Stimulated activated CD4-positive, alpha-beta T cell treated with anti-CD3 and anti-CD28 coated beads, Interleukin-1b, Interleukin-23, amount 100 ng/mL, for 48 hours (primary cell): ENCODE data around the gene AHCY.
"Not testable (repeated sequence)": the region's sequence is repeated elsewhere in the genome, so short reads cannot be mapped to it uniquely, and the experiment has no call there.

Experiments
- DNase-seq: peaks from one replicate; pipeline ENCODE4 v3.0.0-alpha.2; 2020

AHCY gene

DNA sequence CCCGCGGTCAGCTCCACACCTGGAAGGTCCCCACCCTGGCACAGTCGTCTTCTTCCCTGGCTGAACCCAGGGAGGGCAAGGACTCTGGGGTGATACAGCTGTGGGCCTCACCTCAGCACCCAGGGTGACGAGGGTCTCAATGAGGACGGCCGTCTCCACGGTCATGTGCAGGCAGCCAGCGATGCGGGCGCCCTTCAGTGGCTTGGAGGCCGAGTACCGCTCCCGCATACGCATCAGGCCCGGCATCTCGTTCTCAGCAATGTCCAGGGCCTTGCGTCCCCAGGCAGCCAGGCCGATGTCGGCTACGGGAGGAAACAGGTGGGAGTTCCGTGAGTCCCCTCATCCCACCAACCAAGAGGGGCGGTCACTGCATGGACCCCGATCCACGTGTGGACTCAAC is 7.9 kb downstream of the AHCY start:
- DNase-seq = no peak

DNA sequence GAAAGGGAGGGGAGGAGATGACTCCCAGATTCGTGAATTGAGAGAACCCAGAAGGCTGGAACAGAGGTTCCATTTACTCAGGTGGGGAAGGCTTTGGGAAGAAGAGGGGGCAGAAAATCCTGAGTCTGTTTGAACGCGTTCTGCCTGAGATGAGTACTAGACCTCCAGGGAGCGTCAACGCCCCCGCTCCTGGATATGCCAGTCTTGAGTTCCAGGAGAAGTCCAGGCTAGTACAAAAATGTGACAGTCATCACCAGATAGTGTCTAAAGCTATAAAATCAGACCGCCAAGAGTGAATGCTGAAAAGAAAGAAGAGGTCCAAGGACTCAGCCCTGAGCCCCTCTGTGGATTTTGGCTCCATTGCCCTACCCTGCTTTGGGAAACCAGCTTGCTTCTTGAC is 8.6 kb downstream of the AHCY start:
- no peak for DNase-seq

DNA sequence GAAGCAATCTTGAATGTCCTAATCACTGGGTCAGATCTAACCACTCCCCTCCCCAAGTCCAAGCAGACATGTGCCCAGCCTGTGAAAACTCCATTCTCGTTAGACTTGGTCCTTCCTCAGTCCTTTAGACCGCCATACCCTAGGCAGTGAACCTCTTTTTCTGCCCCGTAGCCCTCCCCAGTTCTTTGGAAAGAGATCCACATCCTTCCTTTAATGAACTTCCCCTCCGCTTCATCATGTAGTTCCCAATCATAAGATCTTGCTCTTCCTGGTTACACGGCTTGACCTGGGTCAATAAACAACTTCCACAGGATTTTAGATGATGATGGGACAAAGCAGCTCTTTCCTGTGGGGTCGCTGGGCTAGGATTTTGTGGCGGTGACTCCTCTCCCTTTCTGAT is 9.6 kb downstream of the AHCY start:
- no peak for DNase-seq

DNA sequence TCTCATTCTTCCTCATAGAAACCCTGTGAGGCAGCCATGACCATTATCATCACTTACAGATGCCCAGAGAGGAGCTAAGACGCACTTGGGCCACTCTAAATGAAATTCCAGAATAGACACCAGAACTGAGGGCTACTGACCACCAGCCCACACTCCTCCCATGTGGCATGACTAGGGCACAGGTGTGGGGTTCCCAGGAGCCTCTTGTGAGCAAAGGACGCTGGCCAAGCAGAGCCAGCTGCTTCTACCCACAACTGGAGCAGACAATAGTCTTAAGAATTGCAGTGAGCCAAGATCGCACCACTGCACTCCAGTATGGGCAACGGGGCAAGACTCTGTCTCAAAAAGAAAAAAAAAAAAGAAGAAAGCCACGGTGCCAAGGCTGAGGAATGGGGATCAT is 10.0 kb downstream of the AHCY start:
- no peak for DNase-seq

DNA sequence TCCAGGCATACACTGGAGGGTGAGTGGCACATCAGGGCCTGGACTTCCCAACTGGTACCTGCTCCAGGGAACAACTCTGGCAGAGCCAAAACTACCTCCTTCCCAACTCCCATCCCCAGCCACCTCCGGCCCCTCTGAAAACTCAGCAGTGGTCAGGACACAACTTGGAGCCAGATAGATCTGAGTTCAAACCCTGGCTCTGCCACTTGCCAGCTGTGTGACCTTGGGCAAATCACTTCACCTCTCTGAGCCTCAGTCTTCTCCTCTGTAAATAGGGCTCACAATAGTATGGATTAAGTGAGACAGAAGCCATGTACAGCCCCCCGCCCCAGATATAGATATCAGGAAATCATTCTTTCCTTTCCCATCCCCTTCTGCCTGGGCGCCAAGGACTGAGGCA is 10.7 kb downstream of the AHCY start:
- no peak for DNase-seq

DNA sequence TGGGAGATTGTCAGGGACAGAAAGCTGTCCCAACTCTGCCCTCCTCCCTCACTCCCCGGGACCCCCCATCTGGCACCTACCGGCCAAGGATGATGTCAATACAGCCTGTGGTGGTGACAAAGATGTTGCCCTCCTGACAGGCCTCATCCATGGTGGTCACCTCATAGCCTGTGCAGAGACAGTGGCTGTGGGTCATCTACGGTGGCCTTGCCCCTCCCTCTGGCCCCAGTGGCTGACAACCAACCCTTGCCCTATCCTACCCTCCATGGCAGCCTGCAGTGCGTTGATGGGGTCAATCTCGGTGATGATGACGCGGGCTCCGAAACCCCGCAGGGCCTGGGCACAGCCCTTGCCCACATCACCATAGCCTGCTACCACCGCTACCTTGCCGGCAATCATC is 12.7 kb downstream of the AHCY start:
- no peak for DNase-seq

DNA sequence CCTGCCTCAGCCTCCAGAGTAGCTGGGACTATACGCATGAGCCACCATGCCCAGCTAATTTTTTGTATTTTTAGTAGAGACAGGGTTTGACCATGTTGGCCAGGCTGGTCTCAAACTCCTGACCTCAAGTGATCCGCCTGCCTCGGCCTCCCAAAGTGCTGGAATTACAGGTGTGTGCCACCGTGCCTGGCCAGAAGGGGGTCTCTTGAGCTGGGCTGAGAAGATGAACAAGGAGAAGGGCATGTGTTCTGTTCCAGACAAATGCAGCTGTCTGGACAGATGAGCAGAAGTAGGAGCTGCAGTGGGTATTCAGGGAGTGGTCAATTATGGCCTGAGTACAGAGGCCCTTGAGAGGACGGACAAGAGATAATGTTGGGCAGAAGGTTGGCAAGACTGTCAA is 15.7 kb downstream of the AHCY start:
- not testable (repeated sequence) for DNase-seq

DNA sequence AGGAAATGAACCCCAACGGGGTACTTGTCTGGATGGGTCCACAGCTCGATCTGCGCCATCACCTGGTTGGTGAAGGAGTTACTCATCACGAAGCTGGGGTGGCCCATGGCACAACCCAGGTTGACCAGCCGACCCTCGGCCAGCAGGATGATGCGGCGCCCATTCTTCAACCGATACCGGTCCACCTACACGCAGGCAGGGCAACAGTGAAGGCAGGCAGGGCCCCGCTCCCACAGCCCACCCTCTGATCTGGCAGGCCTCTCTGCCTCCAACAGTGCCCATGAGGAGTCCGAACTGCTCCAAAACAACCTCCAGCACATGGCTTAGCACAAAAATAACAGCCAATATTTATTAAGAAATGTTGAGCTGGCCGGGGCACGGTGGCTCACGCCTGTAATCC is 17.7 kb downstream of the AHCY start:
- DNase-seq = no peak

DNA sequence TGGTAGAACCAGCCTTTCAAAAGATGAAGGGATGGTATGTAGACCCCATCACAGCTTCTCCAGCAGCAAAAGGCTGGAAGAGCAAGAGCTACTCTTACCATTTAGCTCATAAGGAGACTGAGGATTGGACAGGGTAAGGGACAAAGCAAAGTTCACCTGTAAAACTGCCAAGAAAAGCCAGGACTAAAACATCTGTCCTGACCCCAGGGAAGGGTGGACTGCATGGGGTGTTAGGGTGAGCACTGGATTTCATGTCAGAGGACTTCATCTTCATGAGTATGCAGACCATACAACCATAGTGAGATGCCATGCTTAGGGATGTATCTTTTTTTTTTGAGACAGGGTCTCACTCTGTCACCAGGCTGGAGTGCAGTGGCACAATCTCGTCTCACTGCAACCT is 19.3 kb downstream of the AHCY start:
- no peak for DNase-seq

DNA sequence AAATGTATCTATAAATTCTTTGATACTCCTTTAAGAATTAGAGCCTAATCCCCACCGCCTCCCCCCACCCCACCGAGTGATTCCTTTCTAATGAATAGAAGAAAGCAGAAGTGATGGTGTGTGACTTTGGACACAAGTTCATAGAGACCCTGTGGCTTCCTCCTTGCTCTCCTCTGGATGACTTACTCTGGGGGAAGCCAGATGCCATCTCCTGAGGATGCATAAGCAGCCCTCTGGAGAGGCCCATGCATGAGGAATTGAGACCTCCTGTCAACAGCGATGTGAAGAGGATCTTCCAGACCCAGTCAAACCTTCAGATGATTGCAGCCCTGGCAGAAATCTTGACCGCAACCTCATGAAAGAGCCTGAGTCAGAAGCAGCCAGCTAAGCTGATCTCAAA is 21.1 kb downstream of the AHCY start:
- DNase-seq = no peak

DNA sequence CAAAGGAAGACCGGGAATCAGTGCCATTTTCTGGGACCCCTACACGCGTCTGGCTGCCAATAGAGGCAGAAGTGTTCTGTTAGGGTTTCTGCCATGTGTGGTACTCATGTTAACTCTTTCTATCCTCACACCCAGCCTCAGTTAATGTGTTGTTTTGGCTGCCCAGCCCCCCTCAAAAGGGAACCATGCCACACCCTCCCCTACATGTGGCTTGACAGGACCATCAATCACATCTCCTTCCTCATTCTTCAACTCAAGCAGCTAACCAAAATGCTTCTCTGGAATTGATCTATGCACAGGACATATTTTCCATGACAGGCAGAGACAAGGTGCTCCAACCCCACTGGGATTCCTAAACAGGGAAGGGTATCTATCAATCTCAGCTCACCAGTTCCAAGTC is 22.0 kb downstream of the AHCY start:
- DNase-seq = no peak

DNA sequence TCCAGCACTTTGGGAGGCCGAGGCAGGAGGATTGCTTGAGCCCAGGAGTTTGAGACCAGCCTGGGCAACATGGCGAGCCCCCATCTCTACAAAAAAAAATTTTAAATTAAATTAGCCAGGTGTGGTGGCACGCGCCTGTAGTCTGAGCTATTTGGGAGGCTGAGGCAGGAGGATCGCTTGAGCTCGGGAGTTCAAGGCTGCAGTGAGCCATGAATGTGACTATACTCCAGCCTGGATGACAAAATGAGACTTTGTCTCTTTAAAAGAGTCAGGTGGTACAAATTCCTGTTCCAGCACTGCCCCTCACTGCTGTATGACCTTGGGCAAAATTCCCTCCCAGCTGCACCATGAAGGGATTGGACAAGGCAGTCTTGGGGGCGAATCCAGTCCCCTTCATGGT is 28.5 kb downstream of the AHCY start:
- DNase-seq = no peak

DNA sequence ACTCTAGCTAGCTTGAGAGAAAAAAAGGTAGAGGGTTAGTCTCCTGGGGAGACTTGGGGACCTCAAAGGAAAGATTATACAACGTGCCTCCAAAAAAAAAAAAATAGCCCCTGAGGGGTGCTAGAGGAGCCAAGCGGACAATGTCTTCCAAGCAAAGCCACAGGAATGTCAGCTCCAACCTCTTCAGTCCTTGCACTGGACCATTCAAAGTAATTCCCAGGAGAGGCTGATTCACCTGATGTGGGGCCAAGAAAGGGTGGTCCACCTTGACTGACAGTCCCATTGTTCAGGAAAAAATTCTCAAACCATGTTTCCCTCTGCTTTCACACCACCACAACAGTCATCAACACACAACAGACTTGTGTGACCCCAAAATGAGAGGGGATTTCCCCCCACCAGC is 31.2 kb downstream of the AHCY start:
- DNase-seq = no peak

DNA sequence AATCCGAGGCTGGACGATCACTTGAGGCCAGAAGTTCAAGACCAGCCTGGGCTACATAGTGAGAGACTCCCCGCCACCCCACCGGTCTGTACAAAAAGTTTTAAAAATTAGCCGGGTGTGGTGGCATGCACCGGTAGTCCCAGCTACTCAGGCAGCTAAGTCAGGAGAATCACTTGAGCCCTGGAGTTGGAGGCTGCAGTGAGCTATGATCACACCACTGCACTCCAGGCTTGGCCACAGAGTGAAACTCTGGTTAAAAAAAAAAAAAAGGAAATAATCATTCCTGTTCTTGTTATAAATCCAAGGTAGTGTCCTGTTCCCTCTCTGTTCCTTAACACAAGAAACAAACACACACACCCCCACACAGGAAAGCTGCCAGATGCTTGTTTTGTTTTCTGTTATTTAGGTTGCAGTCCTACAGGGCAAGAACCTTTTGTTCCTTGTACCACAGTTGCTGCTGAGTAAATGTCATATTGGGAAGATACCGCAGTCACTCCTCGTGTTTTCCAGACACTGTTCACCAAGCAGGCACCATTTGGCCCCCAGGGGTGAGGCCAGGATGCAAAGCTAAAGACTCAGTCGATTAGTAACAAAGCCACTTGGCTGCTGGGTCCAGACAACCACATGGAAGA is 33.0 kb downstream of the AHCY start:
- DNase-seq = no peak

DNA sequence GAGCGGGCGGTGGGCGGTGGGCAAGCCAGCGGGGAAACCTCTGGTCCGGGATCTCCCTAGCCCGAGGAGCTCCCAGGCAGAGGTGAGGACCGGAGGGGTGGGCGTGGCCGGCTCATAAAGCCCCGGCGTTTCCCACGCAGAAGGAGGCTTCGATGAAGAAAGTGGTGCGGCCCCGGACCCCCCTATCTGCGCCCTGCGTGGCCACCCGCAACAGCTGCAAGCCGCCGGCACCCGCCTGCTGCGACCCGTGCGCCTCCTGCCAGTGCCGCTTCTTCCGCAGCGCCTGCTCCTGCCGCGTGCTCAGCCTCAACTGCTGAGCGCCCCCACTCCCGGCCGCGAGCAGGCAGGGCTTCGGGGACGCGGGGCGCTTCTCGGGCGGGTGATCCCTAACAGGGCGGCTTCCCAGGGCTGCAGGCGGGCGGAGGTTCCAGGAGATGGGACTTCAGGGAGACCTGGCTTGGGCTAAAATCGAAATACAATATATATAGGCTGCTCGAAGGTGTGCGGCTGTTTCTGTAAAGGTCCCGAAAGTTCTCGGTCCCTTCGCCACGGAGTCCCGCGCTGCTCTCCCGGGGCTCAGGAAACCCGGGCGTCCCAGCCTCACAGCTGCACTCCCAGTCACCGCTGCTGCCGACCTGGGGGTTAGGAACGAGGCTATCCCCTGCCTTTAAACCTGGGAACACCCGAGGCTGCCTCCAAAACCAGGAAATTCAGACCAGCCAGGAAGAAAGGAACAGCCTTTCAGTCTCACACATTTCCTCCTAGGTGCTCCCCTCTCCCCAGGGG is 34.1 kb downstream of the AHCY start:
- no peak for DNase-seq

DNA sequence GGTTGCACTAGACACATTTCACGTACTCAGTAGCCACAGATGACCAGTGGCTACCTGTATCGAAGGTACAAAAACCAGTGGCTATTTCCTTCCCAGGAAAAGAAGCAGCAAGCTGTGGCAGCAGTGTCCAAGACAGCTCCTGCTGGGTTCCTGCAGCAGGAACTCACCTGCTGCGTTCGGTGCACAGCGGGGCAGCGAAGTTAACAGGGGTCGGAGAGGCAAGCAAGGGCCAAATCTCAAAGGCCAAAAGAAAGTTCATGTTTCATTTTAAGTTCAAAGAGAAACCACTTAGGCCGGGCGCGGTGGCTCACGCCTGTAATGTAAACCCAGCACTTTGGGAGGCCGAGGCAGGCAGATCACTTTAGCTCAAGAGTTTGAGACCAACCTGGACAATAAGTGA is 35.0 kb downstream of the AHCY start:
- DNase-seq = no peak

DNA sequence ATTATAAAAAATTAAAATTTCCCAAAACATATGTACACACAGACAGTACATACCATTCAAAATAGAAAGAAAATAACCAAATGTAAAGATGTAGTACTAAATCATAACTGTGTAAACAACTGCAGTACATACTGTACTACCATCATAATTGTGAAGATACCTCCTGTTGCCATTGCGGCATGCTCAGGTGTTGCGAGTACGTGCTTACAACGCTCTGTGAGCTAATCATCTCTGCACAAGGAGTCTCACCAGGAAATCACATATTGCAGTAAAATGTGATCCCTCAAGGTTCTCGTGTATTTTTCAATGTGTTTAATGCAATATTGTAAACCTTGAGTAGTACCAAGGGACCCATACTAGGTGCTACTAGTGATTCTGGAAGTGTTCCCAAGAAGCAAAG is 39.0 kb downstream of the AHCY start:
- no peak for DNase-seq

DNA sequence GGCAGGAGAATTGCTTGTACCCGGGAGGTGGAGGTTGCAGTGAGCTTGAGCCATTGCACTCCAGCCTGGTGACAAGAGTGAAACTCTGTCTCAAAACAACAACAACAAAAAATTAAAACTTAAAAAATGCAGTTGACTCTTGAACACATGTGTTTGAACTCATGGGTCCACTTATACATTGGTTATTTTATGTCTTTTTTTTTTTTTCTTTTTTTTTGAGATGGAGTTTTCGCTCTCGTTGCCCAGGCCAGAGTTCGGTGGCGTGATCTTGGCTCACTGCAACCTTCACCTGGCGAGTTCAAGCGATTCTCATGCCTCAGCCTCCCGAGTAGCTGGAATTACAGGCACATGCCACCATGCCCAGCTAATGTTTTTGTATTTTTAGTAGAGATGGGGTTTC is 39.7 kb downstream of the AHCY start:
- not testable (repeated sequence) for DNase-seq

DNA sequence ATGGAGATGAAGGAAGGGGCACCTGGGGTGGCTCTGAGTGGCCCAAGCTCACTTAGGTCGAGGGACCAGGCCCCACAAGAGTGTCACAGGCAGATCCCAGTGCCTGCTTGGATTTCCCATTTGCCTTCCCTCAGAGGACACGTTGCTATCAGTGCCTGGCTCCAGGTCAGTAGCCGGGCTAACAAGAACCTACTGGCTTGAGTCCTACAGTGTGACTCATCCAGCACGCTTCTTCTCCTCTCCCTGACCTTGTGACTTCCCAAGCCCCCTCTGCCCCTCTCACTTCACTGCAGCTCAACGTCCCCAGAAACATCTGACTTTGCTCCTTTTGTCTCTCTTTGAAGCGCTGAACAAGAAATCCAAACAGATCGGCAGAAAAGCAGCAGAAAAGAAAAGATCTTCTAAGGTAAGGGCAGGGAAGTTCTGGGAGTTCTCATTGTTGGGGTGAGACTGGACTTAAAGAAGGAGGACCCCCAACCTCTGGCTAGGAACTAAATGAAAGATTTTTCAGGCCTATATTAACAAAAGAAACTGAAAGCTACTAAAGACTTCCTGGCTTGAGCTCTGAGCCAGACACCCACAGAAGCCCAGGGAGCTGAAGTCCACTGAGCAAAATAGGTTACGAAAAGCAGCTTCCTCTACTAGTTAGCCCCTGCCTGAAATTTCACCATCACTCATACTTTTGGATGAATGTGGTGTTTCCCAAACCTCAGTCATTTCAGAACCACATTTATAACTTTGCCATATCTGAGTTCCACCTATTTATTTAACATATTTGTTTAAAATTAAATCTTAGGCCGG is 40.5 kb downstream of the AHCY start:
- DNase-seq = no peak

DNA sequence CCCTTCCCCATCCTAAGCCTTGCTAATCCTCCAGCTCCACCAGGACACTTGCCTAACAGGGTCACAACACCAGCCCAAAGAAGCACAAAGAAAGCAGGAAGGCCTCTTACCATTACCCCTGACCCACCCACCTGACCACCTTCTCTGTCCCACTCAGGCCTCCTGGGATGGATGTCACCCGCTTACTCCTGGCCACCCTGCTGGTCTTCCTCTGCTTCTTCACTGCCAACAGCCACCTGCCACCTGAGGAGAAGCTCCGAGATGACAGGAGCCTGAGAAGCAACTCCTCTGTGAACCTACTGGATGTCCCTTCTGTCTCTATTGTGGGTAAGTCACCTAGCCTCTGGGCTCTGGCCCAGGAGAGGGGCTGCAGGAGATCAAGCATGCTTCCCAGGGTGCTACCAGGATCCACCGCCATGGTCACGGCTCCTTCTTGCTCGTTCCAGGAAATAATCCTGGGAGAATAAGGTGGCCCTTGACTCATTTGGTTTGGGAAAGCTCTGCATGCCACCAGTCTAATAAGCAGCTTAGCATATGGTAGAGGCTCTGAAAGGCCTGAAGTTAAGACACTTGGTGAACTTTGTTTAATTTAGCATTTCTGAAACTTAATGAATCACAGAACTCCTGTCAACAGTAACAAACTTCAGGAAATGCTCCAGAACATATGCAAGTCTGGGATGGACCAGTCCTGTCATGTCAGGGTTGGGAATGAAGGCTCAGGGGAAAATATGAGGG is 42.8 kb downstream of the AHCY start:
- DNase-seq = no peak

DNA sequence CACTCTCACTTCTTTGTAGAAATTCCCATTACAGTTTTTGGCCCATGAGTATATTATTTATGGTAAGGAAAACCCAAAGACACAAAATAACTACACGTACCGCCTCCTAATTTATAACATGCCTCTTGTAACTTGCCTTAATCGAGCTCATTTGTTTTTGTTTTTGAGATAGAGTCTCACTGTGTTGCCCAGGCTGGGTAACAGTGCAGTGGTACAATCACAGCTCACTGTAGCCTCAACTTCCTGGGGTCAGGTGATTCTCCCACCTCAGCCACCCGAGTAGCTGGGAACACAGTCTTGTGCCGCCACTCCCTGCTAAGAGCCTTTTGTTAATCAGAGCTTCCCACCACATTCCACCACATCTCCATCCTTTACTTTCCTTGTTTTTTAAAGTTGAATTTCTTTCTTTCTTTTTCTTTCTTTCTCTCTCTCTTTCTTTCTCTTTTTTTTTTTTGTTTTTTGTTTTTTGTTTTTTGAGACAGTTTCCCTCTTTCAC is 46.5 kb downstream of the AHCY start:
- DNase-seq = no peak

DNA sequence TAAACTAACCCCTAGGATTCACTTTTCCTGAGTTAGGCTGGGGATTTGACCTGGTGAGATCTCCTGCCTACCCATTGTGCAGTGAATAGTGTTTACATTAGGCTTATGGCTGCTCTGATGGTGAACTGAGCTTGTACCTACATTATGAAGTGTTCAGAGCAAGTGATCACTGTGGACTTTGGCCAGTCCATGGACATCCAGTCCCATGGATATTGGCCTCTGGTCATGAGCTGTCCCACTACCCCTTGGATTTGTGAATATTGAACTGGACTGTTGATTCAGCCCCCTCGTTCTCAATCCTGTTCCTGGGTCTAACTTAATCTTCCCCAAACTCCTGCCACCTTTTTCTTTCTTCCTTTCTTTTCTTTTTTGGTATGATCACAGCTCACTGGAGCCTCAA is 48.2 kb downstream of the AHCY start:
- DNase-seq = no peak

DNA sequence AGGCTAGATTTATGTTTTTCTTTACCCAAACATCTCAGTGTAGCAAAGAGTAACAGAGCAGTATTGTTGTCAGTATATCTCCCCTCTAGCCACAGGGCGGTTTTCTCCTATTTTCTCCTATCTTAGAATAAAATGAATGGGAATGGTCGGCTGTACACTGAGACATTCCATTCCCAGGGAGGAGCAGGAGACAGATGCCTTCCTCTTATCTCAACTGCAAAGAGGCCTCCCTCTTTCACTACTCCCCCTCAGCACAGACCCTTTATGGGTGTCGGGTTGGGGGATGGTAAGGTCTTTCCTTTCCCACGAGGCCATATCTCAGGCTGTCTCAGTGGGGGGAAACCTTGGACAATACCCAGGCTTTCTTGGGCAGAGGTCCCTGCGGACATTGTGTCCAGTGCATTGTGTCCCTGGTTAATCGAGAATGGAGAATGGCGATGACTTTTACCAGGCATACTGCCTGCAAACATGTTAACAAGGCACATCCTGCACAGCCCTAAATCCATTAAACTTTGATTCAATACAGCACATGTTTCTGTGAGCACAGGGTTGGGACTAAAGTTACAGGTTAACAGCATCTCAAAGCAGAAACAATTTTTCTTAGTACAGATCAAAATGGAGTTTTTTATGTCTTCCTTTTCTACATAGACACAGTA is 50.6 kb downstream of the AHCY start:
- not testable (repeated sequence) for DNase-seq
